ENCODE measurements around the gene AIRE. TPM values are rescaled to one million over a fixed set of nuclear protein-coding genes. Genes with fewer than 3 reads are reported as not detected.

AIRE gene
- total RNA-seq, 4 donors from 2014 or later, result 0.21 TPM; not detected in 3

DNA sequence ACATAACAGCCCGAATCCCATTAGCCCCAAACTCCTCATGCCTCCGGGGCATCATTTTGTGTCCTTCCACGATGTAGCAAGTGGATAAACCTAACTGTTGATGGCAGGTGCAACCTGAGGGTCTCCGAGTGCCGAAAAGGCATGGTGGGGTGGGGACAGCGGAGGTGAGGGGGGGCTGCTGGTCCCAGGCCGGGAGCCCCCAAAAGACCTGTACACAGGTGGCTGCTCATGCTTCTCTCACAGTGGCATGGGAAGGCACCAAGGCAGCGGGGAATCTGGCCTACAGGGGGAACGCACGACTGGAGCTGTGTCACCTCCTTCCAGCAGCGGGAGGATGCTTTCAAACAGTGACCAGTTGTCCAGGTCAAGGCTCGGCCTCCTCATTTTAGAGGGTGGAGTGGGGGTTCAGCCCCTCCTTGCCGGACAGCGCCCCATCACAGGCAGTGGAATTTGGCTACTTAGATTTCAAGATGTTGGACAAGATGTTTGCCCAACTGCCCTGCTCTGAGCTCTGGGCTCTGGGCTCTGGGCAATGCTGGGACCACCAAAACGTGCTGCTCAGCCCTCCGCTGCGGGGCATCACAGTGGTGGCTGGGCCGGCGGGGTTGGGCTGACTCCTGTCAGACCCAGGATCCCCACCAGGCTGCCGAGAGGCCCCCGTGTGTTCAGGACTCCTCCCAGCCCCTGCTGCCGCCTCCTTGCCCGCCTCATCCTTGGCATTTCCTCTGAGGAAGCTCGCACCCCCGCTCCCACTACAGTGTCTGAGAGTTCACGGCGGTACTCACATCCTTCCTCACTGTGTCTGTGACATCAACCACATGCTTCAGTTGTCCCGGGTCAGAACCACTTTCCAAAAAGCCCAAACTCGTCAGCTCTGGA is 31.6 kb upstream of the AIRE start:
- Histone ChIP-seq H3K27ac (no peak overlapping the region), H3K9me3 (no peaks in the 10 kb centered on the region), H3K27me3 (no peaks in the 10 kb centered on the region), H3K36me3 (no peaks in the 10 kb centered on the region), H3K4me3 (no peak overlapping the region), H3K4me1 (no peaks in the 10 kb centered on the region)
- intact Hi-C loops (cut with DNase I; ENCODE audit: low total_unique reads), result no loop called here
- no peak for TF ChIP-seq POLR2A (IDR thresholded peaks at IDR 0.05)
- TF ChIP-seq, protein P1, sequence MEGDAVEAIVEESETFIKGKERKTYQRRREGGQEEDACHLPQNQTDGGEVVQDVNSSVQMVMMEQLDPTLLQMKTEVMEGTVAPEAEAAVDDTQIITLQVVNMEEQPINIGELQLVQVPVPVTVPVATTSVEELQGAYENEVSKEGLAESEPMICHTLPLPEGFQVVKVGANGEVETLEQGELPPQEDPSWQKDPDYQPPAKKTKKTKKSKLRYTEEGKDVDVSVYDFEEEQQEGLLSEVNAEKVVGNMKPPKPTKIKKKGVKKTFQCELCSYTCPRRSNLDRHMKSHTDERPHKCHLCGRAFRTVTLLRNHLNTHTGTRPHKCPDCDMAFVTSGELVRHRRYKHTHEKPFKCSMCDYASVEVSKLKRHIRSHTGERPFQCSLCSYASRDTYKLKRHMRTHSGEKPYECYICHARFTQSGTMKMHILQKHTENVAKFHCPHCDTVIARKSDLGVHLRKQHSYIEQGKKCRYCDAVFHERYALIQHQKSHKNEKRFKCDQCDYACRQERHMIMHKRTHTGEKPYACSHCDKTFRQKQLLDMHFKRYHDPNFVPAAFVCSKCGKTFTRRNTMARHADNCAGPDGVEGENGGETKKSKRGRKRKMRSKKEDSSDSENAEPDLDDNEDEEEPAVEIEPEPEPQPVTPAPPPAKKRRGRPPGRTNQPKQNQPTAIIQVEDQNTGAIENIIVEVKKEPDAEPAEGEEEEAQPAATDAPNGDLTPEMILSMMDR (IDR thresholded peaks at IDR 0.05), result no peak
- DNase-seq, result peak in 1 of 2 donors; percentile 3

DNA sequence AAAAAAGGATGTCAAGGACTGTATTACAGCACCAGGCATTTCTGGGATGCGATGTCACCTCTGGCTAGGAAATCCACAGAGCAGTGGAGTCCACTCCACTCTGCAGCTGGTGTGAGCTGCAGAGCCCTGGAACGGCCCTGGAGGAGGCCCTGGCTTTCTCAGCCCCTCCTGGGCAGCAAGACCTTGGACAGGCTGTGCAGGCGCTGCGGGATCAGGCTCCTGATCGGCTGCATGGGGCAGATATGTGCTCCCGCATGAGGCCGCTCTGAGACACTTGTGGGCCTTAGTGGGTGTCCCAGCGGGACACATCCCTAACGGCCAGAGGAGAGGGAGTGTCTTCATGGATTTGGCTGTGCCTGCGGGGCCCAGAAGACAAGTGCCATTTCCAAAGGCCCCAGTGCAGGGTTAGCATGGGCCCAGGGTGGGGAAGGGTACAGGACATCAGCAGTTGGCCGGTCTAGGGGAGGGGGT is 30.1 kb upstream of the AIRE start:
- Histone ChIP-seq H3K36me3 (no peaks in the 10 kb centered on the region), H3K9me3 (no peaks in the 10 kb centered on the region), H3K4me1 (no peaks in the 10 kb centered on the region), H3K4me3 (no peak overlapping the region), H3K27ac (no peak overlapping the region), H3K27me3 (no peaks in the 10 kb centered on the region)
- intact Hi-C loops (cut with DNase I; ENCODE audit: low total_unique reads), result no loop called here
- no peak for TF ChIP-seq POLR2A (IDR thresholded peaks at IDR 0.05)
- TF ChIP-seq, protein P1 (IDR thresholded peaks at IDR 0.05), result no peak
- DNase-seq, result no peak

GRCh38 chr21:44258056-44258725 is 27.5 kb upstream of the AIRE start:
- Histone ChIP-seq H3K27me3 (no peaks in the 10 kb centered on the region), H3K36me3 (no peaks in the 10 kb centered on the region), H3K27ac (no peak overlapping the region), H3K4me3 (no peak overlapping the region), H3K4me1 (no peaks in the 10 kb centered on the region), H3K9me3 (no peaks in the 10 kb centered on the region)
- intact Hi-C loops (cut with DNase I; ENCODE audit: low total_unique reads), result no loop called here
- TF ChIP-seq, protein P1 (IDR thresholded peaks at IDR 0.05), result no peak
- TF ChIP-seq POLR2A (IDR thresholded peaks at IDR 0.05), result no peak
- DNase-seq, result no peak

GRCh38 chr21:44259082-44259705 is 26.5 kb upstream of the AIRE start:
- Histone ChIP-seq H3K36me3 (no peaks in the 10 kb centered on the region), H3K9me3 (no peaks in the 10 kb centered on the region), H3K27ac (no peak overlapping the region), H3K4me3 (no peak overlapping the region), H3K27me3 (no peaks in the 10 kb centered on the region), H3K4me1 (no peaks in the 10 kb centered on the region)
- TF ChIP-seq, protein P1 (IDR thresholded peaks at IDR 0.05), result no peak
- no peak for TF ChIP-seq POLR2A (IDR thresholded peaks at IDR 0.05)
- no peak for DNase-seq
- intact Hi-C loops (cut with DNase I; ENCODE audit: low total_unique reads), result no loop called here

Measured in uterus (tissue), 4 donors.